GM19099 (cell line): Measurements from ENCODE around the gene LHFPL2.

Experiments
- POLR2A ChIP-seq: IDR thresholded peaks from 3 replicates; pipeline ENCODE4 v1.6.1; 2011; ENCODE audit warnings: low read depth; ENCODE audit not compliant: insufficient read length; ENCODE audit errors: extremely low read depth

LHFPL2 gene, protein sequence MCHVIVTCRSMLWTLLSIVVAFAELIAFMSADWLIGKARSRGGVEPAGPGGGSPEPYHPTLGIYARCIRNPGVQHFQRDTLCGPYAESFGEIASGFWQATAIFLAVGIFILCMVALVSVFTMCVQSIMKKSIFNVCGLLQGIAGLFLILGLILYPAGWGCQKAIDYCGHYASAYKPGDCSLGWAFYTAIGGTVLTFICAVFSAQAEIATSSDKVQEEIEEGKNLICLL

GRCh38 chr5:78648359-78649210 is at the start of gene LHFPL2:
Gene LHFPL2 (minus strand): TSS chr5:78648772. CDS start chr5:78510213, 138,559 bp downstream.
- peak; percentile 50 for TF ChIP-seq POLR2A

- TF ChIP-seq POLR2A, result no peak
Observed at GRCh38 chr5:78696637-78697036, 48.1 kb upstream of the LHFPL2 start.

DNA sequence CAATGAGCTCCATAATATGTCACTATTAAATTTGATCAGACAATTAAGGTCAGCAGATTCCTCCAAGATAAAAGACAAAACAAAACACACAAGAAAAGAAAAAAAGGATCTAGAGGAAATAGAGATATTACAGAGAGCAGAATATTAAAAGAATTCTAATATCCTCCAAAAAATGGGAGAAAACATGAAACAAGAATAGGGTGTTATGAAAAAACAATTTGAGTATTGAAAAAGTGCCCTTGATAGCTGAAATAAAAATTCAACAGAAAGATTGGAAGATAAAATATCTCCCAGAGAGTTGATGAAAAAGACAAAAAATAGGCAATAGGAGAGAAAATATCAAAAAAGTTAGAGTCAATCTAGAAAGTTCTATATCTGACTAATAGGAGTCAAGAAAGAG is 44.8 kb upstream of the LHFPL2 start:
- TF ChIP-seq POLR2A, result no peak

DNA sequence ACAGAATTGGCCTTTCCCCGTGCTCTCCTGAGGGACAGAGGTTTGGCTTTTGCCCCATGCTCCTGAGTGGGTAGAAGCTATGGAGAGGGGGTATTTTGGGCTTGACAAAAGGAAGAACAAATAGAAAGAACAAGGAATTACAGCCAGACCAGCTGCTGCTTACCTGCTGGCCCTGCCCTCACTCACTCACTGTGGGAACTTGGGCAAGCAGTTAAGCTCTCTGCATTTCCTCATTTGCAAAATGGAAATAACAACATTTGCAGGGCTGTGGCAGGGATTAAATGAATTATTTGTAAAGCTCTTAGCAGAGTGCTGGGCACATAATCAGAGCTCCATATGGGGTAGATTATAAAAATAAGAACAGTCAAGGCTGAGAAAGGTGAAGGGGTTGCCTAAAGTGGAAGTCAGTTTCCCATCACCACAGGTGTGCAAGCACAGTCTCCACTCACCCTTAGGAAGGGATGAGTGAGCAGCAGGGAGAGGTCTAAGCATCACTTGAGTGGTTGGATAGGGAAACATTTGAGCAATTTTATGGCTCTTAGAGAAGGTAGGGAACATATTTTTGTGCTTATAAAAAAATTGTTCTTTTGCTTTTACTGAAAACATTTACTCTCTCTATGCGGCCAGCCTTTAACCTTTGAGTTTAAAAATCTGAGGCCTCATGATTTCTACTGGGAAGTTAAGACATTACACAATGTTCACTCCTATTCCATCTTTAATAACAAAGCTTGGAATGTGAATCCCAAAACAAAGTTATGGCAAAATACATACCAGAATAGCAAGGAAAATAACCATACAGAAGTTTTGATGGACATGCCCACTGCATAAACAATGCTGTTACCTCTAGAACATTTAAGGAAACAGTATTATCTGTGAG is 42.8 kb upstream of the LHFPL2 start:
- no peak for TF ChIP-seq POLR2A

GRCh38 chr5:78690253-78690972 is 41.8 kb upstream of the LHFPL2 start:
- no peak for TF ChIP-seq POLR2A

DNA sequence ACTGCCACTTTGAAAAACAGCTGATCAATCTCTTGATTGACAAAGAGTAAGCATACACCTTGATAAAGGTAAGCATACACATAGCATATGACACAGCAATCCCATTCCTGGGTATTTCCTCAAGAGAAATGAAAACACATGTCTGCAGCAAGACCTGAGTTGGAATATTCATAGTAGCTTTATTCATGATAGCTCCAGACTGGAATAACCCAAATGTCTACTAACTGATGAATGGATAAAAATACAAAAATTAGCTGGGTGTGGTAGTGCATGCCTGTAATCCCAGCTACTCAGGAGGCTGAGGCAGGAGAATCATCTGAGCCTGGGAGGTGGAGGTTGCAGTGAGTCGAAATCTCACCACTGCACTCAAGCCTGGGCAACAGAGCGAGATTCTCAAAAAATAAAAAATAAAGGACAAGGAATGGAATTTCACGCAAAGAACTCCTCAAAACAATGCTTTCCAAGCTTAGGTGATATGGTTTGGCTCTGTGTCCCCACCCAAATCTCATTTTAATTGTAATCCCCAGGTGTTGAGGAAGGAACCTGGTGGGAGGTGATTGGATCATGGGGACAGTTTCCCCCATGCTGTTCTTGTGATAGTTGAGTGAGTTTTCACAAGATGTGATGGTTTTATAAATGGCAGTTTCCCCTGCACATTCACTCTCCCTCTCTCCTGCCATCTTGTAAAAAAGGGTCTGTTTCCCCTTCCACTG is 41.1 kb upstream of the LHFPL2 start:
- TF ChIP-seq POLR2A, result no peak

- TF ChIP-seq POLR2A, result no peak
Observed at GRCh38 chr5:78679905-78680304, 31.3 kb upstream of the LHFPL2 start.

- TF ChIP-seq POLR2A, result no peak
Observed at GRCh38 chr5:78677777-78678668, 29.5 kb upstream of the LHFPL2 start.

- TF ChIP-seq POLR2A, result no peak
Observed at GRCh38 chr5:78675956-78676730, 27.6 kb upstream of the LHFPL2 start.

- no peak for TF ChIP-seq POLR2A
Observed at GRCh38 chr5:78672154-78672553, 23.6 kb upstream of the LHFPL2 start.

- TF ChIP-seq POLR2A, result no peak
Observed at GRCh38 chr5:78671609-78672008, 23.0 kb upstream of the LHFPL2 start.

GRCh38 chr5:78670701-78671269 is 22.2 kb upstream of the LHFPL2 start:
- TF ChIP-seq POLR2A, result no peak
